Stimulated activated CD8-positive, alpha-beta memory T cell treated with anti-CD3 and anti-CD28 coated beads, Interleukin-12 subunit alpha, Interleukin-12 subunit beta, amount 100 ng/mL, for 24 hours (primary cell): Measurements from ENCODE around the gene SNAI3.
A peak's percentile ranks its signal among the peaks of the same experiment; 100 is the strongest.
"Not testable (repeated sequence)": the region's sequence is repeated elsewhere in the genome, so short reads cannot be mapped to it uniquely, and the experiment has no call there.

Experiments
- DNase-seq: peaks from one replicate; pipeline ENCODE4 v3.0.0-alpha.2; 2020; ENCODE audit errors: extremely low read depth

SNAI3 gene

DNA sequence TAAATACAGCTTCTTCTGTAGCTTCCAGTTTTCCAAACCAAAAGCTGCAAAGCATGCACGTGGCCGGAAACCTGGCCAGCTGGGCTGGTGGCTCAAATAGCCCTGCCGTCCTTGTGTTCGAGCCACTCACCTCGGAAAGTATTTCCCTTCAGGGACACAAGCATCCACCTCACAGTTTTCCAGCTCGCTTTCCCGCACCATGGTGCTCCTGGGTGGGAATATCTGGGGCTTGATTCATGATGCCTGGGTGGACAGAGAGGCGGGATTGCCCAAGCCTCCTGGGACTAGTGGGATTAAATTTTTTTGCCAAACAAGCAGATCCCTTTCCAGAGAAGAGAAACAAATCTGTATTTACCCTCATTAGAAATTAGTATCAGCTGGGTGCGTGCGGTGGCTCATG lies 16.3 kb downstream of the SNAI3 start:
- no peak for DNase-seq

DNA sequence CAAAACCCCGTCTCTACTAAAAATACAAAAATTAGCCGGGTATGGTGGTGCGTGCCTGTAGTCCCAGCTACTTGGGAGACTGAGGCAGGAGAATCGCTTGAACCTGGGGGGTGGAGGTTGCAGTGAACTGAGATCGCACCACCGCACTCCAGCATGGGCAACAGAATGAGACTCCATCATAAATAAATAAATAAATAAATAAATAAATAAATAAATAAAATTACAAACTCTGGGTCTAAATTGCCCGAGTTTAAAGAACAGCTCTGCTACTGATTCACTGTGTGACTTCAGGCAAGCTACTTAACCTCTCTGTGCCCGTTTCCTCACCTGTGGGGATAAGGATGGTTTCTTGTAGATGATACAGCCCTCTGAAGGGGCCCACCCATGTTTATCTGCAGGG lies 16.8 kb downstream of the SNAI3 start:
- not testable (repeated sequence) for DNase-seq

DNA sequence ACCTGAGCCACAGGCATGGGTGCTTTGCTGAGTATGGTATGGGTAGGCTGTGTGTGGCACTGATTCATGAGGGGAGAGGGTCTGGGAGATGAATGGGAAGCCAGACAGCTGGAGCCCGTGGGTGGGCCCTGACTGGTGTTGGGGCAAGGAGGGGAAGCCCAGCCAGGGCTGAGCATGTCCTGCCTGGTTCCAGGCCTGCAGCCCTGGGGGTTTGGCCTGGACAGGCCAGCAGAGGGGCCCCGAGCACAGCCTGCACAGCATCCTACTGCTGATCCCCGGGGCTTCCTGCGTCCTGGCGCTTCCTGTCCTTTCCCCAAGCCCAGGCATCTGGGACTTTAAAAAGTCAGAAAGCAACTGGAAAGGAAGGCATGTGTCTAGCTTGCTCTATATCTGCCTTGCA lies 18.8 kb downstream of the SNAI3 start:
- no peak for DNase-seq

DNA sequence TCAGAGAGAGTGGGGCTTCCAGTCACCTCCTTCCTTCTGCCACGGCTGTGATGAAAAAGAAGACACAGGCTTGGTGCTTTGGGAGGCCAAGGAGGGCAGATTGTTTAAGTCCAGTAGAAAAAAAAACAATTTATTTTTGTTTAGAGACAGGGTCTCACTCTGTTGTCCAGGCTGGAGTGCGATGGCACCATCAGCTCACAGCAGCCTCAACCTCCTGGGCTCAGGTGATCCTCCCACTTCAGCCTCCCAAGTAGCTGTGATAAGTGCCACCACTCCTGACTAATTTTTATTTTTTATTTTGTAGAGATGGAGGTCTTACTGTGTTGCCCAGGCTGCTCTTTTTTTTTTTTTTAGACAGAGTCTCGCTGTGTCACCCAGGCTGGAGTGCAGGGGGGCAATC lies 20.7 kb downstream of the SNAI3 start:
- DNase-seq = no peak

DNA sequence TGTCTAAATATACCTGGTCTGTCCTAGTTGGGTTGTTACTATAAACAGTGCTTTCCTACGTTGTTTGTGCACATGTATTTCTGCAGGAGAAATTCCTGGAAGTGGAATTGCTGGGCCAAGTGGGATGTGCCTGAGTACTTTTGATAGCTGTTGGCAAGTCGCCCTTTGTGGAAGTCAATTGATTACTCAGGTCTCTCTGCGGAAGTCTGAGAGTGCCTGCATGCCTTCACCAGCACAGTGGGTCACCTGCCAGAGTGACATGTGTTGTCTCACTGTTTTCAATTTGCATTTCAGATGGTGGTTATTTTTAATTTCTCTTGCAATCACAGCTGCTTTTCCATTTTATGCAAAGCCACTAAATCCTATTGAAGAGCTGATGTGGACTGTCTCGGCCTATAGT lies 21.2 kb downstream of the SNAI3 start:
- no peak for DNase-seq

- peak; percentile 87 for DNase-seq
Measured at GRCh38 chr16:88662843-88663606, 23.3 kb downstream of the SNAI3 start, which contains the start of gene MVD. MVD (minus strand) TSS chr16:88663091; CDS start chr16:88663080, 11 bp downstream.

DNA sequence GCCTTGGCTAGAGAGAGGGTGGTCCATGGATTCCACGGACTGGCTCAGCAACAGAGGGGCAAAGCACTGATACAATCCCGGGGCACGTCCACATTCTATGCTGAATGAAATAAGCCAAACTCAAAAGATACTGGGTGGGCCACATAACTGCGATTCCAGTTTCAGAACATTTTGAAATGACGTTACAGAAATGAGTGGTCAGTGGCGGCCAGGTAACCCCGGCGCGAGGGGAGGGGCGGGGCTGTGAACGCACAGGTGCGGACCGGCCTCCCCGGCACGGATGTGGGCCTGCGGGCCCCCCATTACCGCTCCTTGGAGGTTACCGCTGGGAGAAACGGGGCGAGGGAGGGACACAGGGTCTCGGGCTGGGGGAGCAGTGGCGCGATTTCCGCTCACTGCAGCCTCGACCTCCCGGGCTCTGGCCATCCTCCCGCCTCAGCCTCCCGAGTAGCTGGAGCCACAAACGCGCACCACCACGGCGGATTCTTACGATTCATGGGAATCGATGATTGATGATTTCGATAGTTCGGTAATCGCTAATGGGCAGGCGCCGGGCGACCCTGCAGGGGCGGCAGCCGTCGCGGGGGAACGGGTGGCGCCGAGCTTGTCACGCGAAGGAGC lies 24.0 kb downstream of the SNAI3 start:
- DNase-seq = no peak

DNA sequence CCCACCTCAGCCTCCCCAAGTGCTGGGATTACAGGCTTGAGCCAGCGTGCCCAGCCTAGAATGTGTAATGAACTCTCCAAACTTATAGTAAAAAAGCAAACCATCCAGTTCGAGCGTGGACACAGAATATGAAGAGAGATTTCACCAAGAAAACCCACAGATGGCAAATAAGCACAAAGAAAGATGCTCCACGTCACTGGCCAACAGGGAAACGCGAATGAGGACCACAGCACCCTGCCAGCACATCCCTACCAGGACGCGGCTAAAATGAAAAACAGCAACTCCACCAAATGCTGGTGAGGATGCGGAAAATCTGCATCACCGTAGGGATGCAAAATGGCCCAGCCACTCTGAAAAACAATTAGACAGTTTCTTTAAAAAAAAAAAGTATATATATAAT lies 24.8 kb downstream of the SNAI3 start:
- DNase-seq = no peak

GRCh38 chr16:88659160-88659559 lies 27.1 kb downstream of the SNAI3 start:
- DNase-seq = no peak

DNA sequence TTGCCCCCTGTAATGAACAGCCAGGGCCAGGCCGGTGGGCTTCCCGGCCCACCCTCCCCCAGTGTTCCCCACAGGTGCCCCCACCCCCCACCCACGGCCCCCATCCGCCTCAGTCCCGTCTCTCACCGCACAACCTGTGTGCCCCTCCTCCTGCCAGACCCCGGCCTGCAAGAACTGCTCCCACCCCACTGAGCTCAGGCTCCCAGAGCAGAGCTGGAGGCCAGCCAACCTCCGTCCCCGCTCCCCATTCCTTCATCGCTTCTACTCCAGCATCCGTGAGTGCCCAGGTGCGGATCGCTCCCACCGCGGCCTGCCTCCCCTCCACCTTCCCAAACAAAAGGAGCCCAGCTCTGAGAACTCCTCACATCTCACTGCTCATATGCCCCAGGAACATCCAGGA lies 27.6 kb downstream of the SNAI3 start:
- DNase-seq = no peak

GRCh38 chr16:88657371-88657770 lies 28.9 kb downstream of the SNAI3 start:
- DNase-seq = no peak

DNA sequence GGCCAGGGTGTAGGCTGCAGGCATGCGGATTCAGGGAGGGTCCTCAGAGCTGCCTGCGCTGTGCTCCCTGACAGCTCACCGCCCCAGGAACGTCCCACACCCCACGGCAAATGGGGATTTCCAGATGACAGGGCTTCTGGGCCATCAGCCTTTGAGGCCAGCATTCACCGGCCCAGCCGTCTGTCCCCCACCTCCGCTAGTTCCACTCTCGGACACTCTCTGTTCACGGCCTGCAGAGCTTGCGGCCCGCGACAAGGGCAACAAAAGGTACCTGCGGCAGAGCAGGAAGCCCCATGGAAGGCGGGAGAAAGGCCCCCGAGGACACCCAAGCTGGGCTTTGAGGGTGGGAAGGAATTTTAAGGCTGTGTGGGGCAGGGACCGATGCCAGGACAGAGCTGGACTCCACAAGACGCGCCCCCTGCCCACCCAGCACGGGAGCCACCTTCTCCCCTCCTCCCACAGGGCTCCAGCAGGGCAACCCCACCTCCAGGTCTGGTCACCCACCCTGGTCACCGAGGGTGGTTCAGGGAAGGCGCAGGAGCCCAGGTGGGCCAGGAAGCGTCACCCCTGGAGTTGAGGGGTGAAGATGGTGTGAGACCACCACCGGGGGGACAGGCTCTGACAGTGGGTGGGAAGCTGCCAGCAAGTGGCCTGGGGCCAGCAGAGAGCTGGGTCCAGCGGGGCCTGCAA lies 29.9 kb downstream of the SNAI3 start:
- no peak for DNase-seq

- no peak for DNase-seq
Measured at GRCh38 chr16:88655733-88656281, 30.5 kb downstream of the SNAI3 start.

DNA sequence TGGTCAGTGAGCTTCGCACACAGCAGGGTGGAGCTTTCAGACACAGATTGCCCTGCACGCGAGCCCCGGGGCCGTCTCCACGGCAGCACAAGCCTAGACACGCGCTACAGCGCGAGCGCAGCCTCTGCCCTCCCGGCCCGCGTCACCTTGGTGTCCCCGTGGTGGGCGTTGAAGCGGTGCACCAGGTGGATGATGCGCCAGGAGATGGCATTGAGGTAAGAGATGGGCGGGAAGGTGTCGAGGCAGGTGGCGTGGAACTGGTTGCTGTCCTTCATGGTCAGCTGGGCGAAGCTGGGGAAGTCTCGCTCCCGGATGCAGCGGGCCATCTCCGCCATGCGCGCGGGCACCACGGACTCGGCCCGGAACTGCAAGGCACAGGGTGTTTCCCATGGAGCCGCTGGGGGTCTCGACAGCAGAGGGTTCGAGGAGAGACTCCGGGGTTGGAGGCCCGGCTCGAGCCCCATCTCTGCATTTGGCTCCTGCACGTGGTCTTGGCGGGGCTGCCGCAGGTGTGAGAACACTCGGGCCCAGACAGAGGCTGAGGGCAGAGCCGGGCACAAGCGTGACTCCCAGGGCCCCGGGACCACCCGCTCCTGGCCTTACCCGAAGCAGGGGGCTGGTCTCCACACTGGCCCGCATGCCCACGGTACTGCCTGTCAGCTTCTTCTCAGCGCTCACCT lies 31.1 kb downstream of the SNAI3 start:
- DNase-seq = no peak

DNA sequence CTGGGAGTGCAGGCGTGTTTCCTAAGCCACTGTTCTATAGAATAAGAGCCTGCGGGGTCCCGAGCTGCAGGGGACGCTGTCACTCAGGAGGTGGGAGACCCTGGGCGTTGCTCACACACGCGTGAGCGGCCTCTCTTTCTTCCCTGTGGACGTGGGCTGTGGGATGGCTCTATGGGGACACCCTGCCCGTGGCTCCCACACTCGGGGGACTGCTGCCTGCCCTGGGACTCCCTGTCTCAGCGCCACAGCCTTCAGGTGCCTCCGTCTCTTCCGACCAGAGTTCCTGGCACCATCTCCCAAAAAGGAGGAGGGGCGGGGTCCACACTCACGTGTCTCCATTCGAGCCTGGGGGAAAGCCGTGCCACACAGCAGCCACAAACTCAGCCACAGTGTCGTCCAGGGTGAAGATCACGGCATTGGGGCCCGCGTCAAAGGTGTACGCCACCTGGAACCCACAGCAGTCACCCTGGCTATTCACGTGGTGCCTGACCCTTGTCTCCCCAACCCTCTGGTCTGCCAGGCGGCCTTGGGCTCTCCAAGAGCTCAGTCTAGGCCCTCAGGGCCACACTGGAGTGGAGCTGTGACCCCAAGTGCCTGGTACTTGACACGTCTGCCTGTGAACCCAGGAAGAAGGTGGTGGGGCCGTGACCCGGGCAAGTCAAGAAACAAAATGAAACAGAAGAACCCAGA lies 31.8 kb downstream of the SNAI3 start:
- DNase-seq = no peak

- no peak for DNase-seq
Measured at GRCh38 chr16:88653596-88654362, 32.5 kb downstream of the SNAI3 start.

DNA sequence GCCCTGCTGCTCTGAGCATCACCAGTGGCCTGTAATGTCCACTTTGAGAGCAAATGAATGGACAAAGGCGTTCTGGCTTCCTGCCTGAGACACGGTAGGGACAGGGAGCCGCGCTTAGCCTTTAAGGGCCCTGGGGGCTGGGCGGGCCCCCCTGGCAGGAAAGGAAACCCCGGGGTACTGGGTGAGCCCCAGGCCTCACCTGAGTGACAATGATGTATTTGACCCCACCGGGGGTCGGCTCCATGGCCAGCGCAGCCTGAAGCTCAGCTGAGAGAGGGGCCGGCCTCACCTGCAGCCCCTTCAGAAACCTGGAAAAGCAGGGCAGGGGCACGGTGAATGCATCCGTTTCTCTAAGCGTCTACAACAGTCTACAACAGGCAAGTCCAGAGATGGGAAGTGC lies 33.2 kb downstream of the SNAI3 start:
- no peak for DNase-seq

GRCh38 chr16:88652762-88653063 lies 33.6 kb downstream of the SNAI3 start:
- no peak for DNase-seq

GRCh38 chr16:88651989-88652761 lies 34.1 kb downstream of the SNAI3 start:
- no peak for DNase-seq
